HG03571 (cell line): ENCODE measurements around the gene FITM2.
"Not testable (repeated sequence)": the region's sequence is repeated elsewhere in the genome, so short reads cannot be mapped to it uniquely, and the experiment has no call there.

Source experiments
- ATAC-seq: cut with Tn5 transposase; IDR thresholded peaks from one replicate; pipeline ENCODE4 v1.9.1; 2021; ENCODE audit not compliant: unreplicated experiment

FITM2 gene, protein sequence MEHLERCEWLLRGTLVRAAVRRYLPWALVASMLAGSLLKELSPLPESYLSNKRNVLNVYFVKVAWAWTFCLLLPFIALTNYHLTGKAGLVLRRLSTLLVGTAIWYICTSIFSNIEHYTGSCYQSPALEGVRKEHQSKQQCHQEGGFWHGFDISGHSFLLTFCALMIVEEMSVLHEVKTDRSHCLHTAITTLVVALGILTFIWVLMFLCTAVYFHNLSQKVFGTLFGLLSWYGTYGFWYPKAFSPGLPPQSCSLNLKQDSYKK

DNA sequence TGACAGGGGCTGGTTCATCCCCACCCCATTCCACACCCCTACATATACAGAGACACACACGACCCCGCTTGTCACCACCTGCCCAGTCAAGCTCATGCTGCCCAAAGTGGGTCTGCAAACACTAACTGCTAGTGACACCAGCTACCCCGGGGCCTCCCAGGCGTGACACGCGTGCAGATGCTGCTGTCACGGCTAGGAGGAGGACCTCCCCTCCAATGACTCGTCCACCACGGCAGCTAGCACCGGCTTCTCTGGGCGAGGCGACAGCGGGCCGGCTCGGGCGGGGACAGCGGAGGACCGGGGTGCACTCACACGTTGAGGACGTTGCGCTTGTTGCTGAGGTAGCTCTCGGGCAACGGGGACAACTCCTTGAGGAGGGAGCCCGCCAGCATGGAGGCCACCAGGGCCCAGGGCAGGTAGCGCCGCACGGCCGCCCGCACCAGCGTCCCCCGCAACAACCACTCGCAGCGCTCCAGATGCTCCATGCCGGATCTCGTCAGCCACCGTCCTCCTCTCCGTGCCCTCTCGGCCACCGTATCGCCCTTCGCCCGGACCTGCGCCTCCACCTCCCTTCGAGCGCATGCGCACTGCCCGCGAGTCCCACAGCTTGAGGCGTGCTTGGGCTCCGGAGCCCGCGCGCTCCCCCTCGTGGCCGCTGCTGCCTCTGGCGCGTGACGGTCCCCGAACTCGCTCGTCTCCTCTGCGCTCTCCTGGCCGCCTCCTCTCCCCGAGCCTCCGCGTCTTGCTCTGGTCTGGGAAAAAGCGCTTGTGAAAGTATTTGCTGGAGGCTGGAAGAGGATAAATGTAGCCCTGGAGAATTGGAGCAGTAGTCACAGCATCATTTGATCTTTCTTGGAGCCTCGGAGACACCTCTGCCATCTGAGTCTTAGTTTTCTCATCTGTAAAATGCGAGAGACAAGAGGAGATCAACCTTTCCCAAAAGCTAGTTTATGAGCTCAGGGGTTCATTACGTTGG lies at the start of gene FITM2:
Gene FITM2 (minus strand): TSS at position 539 of the 976 bp plus-strand sequence. CDS start 54 bp downstream, at position 485.
- peak; percentile 92 for ATAC-seq

DNA sequence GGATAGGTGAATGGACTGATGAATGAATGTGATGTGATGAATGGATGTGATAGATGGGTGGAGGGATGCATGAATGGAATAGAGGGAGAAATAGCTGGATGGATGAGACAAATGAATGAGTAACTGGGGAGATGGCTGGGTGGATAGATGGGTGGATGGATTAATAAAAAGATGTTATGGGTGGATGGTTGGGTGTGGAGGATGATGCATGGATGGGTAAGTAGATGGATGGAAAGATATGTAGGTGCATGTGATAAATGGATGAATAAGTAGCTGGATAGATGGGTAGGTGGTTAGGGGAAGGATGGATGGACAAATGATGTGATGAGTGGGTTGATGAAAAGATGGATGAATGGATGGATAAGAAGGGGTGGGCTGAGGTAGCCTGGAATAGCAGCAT lies 49.2 kb upstream of the FITM2 start:
- ATAC-seq, result no peak

DNA sequence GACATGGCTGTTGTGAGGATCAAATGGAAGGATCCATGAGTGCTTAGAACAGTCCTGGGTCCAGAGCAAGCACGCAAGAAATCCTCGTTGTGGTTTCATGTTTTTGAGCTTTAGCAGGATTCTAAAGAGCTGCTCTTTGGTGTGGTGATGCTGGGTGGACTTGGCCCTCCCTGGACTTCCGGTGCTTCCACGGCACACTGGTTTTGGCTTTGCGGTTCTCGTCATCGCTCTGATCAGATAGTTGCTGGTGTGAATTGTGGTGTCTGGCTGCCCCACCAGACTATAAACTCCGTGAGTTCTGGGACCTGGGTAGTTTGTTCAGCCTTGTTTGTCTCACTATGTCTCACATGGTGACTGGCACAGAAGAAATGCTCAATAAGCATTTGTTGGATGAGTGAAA lies 47.8 kb upstream of the FITM2 start:
- no peak for ATAC-seq

DNA sequence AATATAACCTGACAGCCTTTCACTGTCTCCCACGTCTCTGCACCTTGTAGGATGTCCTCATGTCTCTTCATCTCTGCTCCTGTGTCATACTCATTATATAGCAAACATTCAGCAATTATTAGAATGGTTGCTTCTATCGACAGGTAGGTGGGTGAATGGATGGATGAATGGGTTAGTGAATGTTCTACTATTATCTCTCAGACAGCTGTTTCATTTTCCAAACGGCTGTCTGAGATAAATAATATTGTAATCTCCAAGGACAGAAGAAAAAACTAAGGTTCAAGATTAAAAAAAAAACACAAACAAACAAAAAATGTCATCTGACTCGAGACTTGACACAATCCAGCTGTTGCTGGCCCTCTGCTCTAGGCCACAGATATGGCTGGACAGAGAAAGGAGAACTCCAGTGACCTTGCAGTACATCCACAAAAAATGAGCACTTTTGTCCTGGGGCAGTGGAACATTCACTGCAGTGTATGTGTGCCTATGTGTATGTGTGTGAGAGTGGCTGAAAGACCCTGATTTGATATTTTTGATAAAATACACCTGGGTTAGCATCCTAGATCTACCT lies 46.6 kb upstream of the FITM2 start:
- no peak for ATAC-seq

DNA sequence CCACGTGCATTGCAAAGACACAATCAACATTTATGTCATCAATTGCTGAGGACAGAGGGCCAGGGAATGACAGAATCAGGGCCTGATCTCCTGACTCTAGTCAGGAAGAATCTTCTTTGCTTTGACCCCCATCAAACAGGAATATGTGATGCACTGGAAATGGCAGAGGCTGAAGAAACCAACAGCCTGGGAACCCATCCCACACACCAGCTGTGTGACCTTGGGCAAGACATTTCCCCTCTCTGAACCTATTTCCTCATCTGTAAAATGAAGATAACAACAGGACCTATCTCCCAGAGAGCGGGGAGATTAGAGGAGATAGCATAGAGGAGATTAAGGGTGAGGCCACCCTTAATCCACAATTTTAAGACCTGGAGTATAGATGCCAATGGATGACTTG lies 46.0 kb upstream of the FITM2 start:
- no peak for ATAC-seq

DNA sequence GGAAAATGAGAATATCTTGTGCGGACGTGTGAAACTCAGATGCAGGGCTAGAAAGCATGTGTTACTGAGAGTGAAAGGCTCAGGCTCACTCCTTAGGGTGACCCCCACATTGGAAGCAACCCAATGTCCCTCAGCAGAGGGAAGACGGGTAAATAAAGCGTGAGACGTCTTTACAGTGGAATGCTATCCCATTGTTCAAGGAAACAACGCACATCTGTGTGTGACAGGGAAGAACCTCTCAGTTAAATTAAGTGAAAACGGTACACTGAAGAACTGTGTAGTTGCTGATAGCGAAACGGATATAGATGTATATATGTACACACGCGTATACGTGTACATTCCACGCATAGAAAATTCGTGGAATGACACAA lies 45.3 kb upstream of the FITM2 start:
- ATAC-seq, result no peak

DNA sequence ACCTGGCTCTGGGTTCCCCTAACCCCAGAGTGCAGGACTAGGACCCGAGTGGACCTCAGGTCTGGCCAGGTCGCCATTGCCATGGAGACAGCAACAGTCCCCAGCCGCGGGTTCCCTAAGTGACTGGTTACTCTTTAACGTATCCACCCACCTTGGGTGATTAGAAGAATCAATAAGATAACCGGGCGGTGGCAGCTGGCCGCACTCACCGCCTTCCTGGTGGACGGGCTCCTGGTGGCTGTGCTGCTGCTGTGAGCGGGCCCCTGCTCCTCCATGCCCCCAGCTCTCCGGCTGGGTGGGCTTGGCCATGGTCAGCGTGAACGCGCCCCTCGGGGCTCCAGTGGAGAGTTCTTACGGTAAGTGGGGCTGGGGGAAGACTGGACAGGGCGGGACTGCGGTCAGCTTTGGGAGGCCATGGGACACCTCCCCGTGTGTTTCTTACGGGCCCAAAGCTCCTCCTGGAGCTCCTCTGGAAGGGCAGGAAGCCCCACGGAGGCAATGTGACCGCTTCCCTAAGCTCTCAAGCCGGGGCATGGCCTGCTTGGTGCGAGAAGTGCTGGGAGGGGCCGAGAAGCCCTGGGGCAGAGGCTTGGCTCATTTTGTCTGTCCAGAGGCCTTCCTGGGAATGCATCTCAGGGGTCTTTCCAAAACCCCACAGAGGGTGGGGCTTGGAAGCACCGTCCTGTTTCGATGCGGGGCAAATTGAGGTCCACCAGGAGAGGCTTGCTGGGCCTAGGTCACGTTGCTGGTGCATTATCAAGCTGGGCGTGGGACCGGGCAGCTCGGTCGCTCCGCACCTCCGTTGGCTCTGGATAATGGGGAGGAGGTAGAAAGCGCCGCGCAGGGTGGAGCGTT lies 44.7 kb upstream of the FITM2 start, which contains the start of gene HNF4A:
Gene HNF4A (plus strand): TSS at position 202 of the 855 bp plus-strand sequence. CDS start 106 bp downstream, at position 308.
- no peak for ATAC-seq

DNA sequence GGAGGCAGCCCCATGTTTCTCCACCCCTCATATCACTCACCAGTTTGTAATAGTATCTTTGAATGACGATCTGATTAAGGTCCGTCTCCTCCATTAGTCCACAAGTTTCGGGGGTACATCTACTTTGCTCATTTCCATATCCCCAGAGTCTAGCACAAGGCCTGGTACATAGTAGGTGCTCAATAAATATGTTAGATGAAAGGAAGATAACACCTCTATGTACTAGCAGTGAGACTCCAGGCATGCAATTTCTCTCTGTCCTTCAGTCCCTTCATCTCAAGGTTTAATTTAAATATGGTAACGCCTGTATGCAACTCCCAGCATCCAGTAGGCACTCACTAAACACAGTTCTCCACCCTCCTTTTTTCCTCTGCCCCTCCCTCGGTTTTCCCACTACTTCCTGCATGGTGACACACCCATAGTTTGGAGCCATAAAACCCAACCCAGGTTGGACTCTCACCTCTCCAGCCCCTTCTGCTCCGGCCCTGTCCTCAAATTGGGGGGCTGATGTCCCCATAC lies 44.0 kb upstream of the FITM2 start:
- no peak for ATAC-seq

DNA sequence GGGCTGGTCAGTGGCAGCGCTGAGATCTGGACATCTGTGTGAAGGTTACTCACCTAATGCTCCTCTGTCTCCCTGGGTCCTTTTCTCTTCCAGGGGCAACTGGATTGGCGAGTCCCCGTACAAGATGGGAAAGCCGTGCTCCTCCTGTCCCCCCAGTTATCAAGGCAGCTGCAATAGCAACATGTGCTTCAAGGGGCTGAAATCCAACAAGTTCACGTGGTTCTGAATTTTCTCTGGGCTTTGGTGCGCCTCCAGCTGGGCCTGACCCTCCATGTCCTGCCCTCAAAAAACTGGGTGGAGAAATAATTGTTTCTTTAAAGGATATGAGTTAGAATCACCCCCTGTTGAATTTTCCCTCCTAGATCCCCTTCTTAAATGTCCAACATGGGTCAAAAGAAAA lies 39.6 kb upstream of the FITM2 start:
- ATAC-seq, result no peak

DNA sequence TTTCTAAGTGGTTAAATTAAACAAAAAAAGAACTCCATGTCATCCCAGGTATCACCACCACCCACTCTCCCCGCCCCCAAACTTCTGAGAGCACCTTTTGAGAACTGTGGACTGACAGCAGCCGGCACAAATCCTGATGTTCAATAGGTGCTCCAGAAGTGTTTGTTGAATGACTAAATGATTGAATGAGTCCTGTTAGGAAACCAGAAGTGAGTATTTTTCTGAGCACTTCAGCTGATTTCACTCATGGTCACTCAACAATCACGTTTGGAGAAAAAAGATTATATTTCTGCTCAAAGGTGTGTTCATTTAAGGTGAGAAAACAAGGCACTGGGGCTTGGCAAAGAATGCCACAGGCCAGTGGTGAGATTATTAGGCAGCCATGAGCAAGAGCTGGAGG lies 38.3 kb upstream of the FITM2 start:
- no peak for ATAC-seq

DNA sequence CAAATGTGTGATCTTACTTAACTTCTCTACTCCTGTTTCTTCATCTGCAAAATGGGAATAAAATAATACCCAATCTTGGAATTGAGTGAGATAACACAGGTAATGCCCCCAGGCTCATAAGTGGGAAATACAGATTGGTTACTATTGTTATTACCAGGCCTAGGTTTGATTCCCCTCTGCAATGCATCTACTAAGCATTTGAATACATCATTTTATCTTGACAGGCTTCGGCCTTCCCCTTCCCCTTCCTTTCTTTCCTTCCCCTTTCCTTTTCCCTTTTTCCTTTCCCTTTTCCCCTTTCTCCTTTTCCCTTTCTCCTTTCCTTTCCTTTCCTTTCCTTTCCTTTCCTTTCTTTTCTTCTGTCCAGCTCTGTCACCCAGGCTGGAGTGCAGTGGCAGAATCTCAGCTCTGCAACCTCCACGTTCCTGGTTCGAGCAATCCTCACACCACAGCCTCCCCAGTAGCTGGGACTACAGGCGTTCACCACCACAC lies 37.2 kb upstream of the FITM2 start:
- no peak for ATAC-seq

DNA sequence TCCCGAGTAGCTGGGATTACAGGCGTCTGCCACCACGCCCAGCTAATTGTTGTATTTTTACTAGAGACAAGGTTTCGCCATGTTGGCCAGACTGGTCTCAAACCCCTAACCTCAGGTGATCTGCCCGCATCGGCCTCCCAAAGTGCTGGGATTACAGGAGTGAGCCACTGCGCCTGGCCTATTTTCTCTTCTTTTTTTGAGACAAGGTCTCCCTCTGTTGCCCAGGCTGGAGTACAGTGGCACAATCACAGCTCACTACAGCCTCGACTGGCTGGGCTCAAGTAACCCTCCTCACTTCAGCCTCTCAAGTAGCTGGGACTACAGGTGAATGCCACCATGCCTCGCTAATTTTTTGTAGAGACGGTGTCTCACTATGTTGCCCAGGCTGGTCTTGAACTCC lies 34.9 kb upstream of the FITM2 start:
- not testable (repeated sequence) for ATAC-seq

DNA sequence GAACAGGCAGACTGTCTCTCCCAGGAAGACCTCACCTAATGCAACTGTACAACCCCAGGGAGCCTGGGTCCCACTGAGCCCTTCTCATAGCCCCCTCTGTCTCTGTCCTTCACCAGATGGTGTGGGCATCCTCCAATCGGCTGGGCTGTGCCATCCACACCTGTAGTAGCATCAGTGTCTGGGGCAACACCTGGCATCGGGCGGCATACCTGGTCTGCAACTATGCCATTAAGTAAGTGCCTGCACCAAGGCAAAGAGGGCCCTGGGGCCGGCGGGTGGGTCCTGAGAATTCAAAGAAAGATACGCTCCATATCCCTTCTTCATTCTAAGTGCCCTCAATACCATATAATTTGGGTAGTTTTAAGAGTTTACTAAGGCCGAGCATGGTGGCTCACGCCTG lies 34.1 kb upstream of the FITM2 start:
- no peak for ATAC-seq

DNA sequence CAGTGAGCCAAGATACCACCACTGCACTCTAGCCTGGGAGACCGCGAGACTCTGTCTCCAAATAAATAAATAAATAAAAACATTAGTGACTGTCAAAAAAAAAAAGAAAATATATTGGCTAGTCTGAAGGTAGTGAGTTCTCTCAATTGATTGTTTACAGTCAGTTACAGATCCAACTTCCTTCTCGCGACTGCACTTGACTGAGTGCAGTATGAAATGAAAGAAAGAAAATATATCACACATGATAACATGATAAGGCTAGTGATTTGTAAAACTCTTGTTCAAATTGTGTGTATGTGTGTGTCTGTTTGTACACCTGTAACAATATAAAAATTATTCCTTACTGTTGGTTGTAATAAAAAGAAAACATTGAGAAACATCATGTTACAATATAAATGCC lies 33.7 kb upstream of the FITM2 start:
- ATAC-seq, result no peak

DNA sequence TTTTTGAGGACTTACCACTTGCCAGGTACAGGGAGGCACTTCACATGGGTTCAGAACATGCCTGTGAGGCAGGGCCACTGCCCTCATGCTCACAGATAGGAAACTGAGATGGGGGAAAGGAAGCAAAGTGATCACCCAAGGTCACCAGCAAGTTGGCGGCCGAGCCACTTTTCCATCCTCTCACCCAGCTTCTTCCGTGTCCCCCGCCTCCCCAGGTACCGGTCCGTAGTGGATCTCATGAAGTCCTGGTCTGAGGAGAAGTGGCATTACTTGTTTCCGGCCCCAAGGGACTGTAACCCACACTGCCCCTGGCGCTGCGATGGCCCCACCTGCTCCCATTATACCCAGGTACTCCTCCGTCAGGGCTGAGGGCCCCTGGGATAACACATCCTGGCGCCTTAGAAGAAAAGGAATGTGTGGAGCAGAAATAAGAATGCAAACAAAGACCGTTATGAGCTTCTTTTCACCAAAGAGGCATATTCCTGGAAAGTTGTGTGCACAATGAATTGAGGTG lies 32.2 kb upstream of the FITM2 start:
- ATAC-seq, result no peak

DNA sequence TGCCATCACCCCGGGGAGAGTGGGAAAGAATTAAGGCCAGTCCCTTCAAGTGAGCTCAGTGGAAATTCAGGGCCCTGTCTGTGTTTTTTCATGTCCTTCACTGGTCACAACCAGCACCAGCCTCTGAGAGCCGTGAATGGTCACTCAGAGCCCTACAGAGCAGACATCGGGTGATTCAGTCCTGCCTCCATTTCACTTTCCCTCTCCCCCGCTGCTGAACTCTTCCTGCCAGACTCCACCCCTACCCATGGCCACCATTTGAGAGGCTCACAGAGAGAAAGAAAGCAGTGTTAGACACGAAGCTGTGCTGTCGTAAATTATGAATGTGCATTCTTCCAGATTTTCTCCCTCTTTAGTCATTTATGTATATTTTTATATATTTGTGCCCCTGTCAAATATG lies 31.2 kb upstream of the FITM2 start:
- no peak for ATAC-seq

DNA sequence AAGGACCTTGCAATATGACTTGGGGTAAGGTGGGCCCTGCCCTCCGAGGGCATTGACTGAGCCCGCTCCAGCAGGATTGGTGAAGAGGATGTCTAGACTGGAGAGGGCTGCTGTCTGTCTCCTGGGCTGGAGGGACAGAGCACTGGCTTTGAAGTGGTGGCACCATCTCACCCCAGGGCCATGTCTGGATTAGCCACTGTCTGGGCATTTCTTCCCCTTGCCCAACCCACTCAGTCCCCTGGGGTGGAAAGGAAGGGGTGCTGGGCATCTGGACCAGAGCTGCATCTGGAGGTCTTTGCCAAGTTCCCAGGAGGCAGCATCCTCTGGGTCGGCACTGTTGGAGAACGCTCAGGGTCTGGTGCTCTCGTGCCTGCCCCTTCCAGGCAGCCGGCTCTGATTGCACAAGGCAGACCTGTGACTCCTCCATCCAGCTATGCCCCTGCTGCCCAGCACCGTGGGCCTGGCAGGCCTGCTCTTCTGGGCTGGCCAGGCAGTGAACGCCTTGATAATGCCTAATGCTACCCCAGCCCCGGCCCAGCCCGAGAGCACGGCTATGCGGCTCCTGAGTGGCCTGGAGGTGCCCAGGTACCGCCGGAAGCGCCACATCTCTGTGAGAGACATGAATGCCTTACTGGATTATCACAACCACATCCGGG lies 25.9 kb upstream of the FITM2 start, which contains the start of gene R3HDML:
Gene R3HDML (plus strand): TSS at position 319 of the 656 bp plus-strand sequence. CDS start 115 bp downstream, at position 434.
- no peak for ATAC-seq

DNA sequence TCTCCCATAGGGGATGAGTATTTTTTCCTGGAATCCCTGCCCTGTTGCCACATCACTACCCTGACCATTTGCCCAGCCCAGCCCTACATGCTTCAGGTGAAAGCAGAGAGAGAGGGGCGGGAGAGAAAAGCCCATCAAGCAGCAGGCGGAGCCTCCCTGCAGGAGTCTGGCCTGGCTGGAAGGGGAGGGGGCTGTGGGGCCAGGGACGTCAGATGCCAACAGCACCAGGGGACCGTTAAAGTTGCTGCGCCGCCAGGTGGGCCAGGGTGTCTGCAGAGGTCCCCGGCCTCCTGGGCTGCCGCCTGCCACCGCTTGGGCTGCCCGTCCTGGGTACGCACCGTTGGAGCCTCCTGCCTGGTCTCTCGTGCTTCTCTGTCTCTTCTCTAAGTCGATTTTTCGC lies 25.1 kb upstream of the FITM2 start:
- ATAC-seq, result no peak

DNA sequence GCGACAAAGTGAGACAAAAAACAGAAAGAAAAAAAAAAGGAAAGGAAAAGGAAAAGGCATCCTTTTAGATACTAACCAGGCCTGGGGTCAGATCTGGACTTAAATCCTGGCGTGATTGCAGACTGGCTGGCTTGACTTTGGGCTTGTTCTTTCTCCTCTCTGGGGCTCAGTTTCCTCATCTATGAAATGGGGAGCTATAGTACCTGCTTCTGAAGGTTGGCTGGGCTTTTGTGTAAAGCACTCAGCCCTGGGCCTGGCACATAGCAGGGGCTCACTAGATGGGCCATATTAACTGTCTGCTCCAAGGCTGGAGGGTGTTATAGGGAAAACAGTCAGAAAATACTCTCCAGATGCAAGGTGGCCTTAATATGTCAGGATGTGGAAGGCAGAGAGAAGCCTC lies 24.7 kb upstream of the FITM2 start:
- ATAC-seq, result no peak

DNA sequence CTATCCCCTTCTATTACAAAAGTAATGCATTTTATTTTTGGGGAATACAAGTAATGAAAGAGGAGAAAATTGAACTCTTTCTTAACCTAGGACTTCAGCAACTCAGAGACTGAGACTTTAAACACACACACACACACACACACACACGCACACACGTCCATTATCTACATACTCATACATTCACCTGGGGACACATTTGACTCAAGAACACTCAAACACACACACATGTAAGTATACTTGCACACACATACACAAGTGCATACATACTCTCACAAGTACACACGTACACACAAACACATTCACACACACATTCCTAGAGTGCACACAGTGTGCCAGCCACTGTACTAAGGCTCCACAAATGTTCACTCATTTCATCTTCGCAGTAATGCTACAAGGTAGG lies 23.7 kb upstream of the FITM2 start:
- no peak for ATAC-seq
